ENCODE data around the gene CAPN2.
"Not testable (repeated sequence)": the region's sequence is repeated elsewhere in the genome, so short reads cannot be mapped to it uniquely, and the experiment has no call there.

The CAPN2 gene

GRCh38 chr1:223740038-223740736, 27.8 kb downstream of the CAPN2 start:
- DNase-seq: not testable (repeated sequence)

- DNase-seq: no peak
Observed at GRCh38 chr1:223741861-223742260, 29.5 kb downstream of the CAPN2 start.

GRCh38 chr1:223742856-223743517, 30.6 kb downstream of the CAPN2 start:
- DNase-seq: no peak

DNA sequence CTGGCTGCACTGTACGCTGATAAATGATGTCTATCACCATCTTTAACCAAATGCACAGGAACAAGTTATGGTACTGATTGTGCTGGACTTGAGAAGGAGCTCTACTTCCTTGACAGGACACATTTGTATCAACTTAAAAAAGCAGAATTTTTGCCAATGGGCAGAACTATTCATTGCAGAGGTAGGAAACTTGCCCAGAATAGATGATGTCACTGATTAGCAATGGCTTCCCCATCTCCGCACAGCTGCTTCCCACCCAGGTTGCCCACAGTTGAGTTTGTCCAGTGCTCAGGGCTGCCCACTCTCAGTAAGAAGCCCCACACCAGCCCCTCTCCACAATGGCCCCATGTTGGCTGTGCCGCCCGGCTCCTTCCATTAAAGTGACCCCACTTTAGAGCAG, 33.4 kb downstream of the CAPN2 start:
- no peak for DNase-seq

GRCh38 chr1:223747838-223748335, 35.5 kb downstream of the CAPN2 start:
- DNase-seq: no peak

DNA sequence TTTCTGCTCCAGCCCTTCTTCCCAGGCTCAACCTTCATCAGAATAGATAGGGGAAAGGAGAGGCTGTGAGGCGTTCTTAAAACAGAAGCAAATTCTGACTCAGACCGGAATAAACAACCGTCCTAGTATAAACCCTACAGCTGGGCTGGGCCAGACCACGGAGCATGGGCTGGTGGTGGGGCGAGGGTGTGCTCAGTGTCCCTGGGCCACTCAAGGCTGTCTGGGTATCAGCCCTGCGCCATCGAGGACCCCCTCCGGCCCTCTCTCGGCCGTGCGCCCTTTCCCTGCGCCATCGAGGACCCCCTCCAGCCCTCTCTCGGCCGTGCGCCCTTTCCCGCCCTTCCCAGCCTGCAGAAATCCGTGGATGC, 36.0 kb downstream of the CAPN2 start:
- no peak for DNase-seq

GRCh38 chr1:223748773-223749733, 36.7 kb downstream of the CAPN2 start:
- DNase-seq: no peak

DNA sequence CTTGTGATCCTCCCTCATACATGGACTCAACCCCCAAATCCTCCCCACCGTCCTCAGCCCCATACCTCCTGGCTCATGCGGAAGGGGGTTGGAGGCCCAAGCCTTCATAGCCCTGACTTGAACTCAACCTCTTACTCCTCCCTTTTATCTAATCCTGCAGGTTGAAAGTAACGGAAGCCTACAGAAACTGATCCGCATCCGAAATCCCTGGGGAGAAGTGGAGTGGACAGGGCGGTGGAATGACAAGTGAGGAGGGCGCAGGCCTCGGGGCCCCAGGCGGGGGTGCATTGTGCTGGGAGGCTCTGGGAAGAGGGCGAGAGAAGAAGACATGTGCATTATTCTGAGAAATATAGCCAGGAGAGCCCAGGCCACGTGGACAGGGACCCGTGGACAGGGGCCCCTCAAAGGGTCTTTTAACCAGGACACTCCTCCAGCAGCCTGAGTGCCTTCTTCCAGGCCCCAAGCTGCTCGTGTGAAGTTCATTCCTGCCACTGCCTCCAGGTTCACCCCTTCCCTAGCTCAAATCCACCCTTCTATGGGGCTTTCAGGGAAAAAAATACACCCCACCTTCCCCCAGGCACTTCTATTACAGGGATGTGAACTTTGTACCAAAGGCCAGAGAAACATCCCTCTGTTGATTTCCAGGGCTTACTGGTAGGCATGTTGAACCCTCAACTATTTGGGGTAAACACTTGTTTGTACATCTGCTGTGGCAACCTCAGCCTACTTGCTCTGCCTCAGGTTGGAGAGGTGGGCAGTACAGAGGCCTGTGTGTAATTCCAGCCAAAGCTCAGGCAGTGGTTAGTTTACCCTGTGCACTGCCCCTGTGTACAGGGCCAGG, 38.6 kb downstream of the CAPN2 start:
- no peak for DNase-seq

- DNase-seq: no peak
Observed at GRCh38 chr1:223751696-223752095, 39.4 kb downstream of the CAPN2 start.

DNA sequence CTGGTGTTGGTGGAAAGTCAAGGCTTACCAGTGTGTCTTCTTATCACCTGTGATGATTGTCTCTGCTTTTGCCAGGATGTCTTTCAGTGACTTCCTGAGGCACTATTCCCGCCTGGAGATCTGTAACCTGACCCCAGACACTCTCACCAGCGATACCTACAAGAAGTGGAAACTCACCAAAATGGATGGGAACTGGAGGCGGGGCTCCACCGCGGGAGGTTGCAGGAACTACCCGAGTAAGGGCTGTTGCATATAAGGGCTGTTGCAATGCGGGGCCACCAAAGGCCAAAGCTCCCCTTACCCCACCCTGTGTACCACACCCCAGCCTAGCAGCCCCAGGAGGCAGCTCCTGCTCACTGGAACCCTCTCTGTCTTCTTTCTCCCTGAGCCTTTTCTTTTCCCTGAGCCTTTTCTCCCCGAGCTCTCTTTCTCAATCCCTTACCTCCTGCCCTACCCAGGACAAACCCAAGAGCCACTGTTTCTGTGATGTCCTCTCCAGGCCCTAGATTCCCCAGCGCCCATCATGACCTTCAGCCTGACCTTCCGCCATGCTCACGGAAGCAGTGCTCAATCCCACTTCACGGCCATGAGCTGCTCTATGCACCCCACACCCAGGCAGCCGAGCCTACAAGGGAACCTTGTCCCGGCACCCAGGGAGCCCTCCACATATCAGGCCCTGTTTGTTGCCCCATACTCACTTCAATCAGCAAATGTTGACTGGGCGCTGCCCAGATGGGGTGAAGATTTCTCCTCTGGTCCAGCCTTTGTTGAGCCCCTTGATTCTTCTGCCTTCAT, 40.6 kb downstream of the CAPN2 start:
- no peak for DNase-seq

- no peak for DNase-seq
Observed at GRCh38 chr1:223754681-223755431, 42.5 kb downstream of the CAPN2 start.

DNA sequence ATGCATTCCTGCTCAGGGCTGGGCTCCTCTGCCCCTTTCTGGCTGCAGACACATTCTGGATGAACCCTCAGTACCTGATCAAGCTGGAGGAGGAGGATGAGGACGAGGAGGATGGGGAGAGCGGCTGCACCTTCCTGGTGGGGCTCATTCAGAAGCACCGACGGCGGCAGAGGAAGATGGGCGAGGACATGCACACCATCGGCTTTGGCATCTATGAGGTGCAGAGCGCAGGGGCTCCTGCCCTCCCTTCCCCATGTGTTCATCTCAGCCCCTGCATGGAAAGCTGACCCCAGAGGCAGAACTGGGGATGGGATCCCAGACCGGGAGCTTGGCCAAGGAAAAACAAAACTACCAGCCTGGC, 43.1 kb downstream of the CAPN2 start:
- no peak for DNase-seq

DNA sequence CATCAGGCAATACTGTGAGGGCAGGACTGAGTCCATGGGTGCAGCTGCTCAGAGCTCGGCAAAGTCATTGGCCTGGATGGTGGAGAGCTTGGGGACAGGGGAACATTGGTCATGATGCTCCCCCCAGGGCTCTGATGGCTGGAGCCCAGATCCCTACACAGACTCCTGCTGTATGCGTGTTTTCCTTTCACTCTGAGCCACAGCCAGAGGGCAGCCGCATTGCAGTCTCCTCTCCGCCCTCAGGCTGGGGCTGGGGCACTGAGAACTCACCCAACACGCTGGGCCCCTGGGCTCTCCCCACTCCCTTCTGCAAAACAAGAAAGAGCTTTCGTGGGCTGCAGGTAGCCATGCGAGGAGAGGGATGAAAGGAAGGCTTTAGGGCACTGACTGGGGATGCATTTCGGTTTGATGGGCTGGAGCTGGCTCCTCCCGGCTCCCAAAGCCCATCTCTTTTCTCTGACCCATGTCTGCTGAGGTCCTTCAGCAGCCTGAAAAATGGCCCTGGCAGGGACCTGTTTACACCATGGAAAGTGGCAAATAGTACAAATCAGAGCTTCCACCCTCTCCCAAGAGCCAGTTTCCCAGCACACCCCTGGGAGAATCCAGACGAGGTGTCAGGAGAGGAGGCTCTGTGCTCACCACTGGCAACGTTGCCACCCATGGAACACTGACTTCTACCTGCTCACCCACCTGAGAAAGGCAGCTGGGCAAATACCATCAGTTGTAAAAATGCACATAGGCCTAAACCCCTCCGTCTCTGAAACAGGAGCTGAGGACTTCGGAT, 43.8 kb downstream of the CAPN2 start:
- no peak for DNase-seq

DNA sequence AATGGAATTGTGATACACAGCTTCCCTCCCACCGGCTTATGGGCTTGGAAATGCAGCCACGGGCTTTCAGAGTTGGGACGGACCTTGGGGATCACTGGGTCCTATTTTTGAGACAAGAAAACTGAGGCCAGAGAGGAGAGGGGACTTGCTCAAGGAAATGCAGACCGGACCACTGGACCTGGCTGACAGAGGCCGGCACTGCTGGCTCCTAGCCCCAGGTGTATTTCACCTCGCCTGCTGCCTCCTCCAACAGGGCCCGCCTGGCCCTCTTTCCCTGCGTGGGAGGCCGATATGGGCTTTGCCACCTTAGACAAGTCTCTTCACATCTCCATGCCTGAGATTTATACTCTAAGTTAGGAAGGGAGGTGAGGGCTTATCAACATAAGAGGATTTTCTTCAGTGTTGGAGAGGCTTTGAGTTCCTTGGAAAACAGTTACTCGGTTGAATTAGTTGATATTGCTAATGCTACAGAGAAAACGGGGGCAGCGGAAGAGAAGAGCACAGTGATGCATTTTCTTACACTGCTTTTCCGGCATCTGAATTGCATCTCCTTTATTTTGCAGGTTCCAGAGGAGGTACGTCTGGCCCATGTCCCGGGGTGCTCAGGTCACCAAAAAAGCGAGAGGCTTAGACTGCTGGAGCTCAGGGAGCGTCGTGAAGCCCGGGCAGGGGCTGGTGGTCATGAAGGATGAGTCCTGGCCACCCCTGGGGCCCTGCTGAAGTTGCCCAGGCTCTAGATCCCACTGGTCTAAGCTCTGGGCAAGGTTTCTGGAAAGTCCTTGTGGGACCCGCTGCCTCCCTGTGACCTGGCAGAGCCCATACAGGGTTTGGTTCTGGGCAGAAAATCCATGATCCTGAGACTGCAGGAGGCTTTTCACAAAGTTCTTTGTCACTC, 44.7 kb downstream of the CAPN2 start:
- no peak for DNase-seq

DNA sequence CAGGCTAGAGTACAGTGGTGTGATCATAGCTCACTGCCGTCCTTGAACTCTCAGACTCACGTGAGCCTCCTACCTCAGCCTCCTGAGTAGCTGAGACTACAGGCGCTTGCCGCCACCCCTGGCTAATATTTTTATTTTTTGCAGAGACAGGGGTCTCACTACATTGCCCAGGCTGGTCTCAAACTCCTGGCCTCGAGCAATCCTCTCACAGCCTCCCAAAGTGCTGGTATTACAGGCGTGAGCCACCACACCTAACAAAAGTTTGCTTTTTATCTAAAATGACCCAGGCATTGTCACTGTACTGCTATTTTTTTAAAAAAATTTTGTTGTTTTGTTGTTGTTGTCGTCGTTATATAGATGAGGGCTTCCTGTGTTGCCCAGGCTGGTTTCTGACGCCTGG, 46.4 kb downstream of the CAPN2 start:
- DNase-seq: no peak

- DNase-seq: no peak
Observed at GRCh38 chr1:223759273-223759672, 46.9 kb downstream of the CAPN2 start.

GRCh38 chr1:223760833-223761232, 48.5 kb downstream of the CAPN2 start:
- DNase-seq: no peak

DNA sequence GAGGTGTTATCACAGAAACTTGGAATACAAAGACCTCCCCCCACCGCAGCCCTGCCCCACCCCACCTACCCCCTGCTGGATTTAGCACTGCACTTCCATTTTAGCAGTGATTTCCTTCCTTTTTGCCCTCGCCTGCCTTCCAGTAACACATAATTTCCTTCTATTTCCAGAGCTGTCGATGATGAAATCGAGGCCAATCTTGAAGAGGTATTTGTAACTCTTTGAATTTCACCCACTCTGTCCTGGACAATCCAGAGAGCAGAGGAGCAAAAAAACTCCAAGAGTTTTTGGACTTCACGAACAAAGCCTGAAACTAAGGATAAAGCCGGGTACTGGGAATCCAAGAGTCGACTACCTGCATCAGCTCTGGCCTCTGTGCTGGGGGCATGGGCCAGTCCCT, 49.1 kb downstream of the CAPN2 start:
- DNase-seq: no peak

- no peak for DNase-seq
Observed at GRCh38 chr1:223763251-223763650, 50.9 kb downstream of the CAPN2 start.

Measured in NCI-H446 treated with DMSO at 0.1 percent for 48 hours (cell line).